H1 (cell line): Measurements from ENCODE around the gene NAV2. TPM values are rescaled to one million over a fixed set of nuclear protein-coding genes. Genes with fewer than 3 reads are reported as not detected.

Source experiments
- CTCF ChIA-PET: fragments of 300-600 bp; sonication (Branson Sonifier 250); formaldehyde crosslinking; loops from one replicate; lab custom pipeline; 2021; ENCODE audit not compliant: partially characterized antibody; lab: Charles Lee
- POLR2A ChIA-PET: fragments of 300-600 bp; sonication (Branson Sonifier 250); formaldehyde crosslinking; loops from one replicate; lab custom pipeline; 2021; ENCODE audit warnings: inconsistent platforms; ENCODE audit not compliant: partially characterized antibody; lab: Charles Lee
- DNase-seq, 2 experiments: peaks; one replicate each; pipeline versions ENCODE4 v3.0.0 to v3.0.0-alpha.2; 2010 to 2022; ENCODE audit warnings: low spot score in 2 of 2, low read depth in 1 of 2, mixed read lengths in 1 of 2
- FAIRE-seq: peaks from 2 replicates; lab custom pipeline; 2011; peaks lifted over from hg19 to GRCh38; lab: Jason Lieb, UNC
- H2AFZ ChIP-seq: 2 replicates; pipeline ENCODE4 v1.8.1; 2012; ENCODE audit warnings: low read length, inconsistent platforms
- H2AK5ac ChIP-seq: 2 replicates; pipeline ENCODE4 v1.6.1; 2013; ENCODE audit warnings: low read depth, low read length
- H2BK120ac ChIP-seq: replicated peaks from 2 replicates; pipeline ENCODE3; 2013; ENCODE audit warnings: low read depth, low read length, inconsistent platforms
- H2BK12ac ChIP-seq: 2 replicates; pipeline ENCODE4 v1.6.1; 2013; ENCODE audit warnings: low read depth, low read length
- H2BK15ac ChIP-seq: 2 replicates; pipeline ENCODE4 v1.6.1; 2013; ENCODE audit warnings: low read length
- H2BK20ac ChIP-seq: 2 replicates; pipeline ENCODE4 v1.6.1; 2013; ENCODE audit warnings: low read length
- H2BK5ac ChIP-seq: 2 replicates; pipeline ENCODE4 v1.6.1; 2013; ENCODE audit warnings: low read depth, low read length
- H3K14ac ChIP-seq: 2 replicates; pipeline ENCODE4 v1.6.1; 2013; ENCODE audit warnings: inconsistent platforms; ENCODE audit not compliant: insufficient read length
- H3K18ac ChIP-seq: 2 replicates; pipeline ENCODE4 v1.6.1; 2013; ENCODE audit warnings: low read length; ENCODE audit errors: extremely low read depth
- H3K23ac ChIP-seq: 2 replicates; pipeline ENCODE4 v1.6.1; 2013; ENCODE audit warnings: inconsistent platforms; ENCODE audit not compliant: insufficient read length
- H3K23me2 ChIP-seq: 2 replicates; pipeline ENCODE4 v1.6.1; 2013; ENCODE audit warnings: low read depth, low read length
- H3K27ac ChIP-seq: 2 replicates; pipeline ENCODE4 v1.6.1; 2011; ENCODE audit warnings: low read depth, low read length, inconsistent platforms
- H3K27me3 ChIP-seq, 4 experiments: replicated peaks in 1 of 4; 1 replicate in 1 of 4; 2 replicates in 3 of 4; pipeline versions ENCODE4 v1.6.1 to v1.8.1; 2011 to 2013; ENCODE audit warnings: low read length in 3 of 4, mild to moderate bottlenecking in 3 of 4, inconsistent platforms in 2 of 4, mixed read lengths in 2 of 4, moderate library complexity in 1 of 4; ENCODE audit not compliant: control insufficient read depth in 3 of 4, insufficient read depth in 3 of 4; ENCODE audit errors: extremely low read depth in 1 of 4
- H3K36me3 ChIP-seq, 4 experiments: 2 replicates each; pipeline versions ENCODE4 v1.6.1 to v1.8.1; 2011 to 2013; ENCODE audit warnings: mild to moderate bottlenecking in 4 of 4, low read length in 3 of 4, moderate library complexity in 2 of 4, control low read depth in 1 of 4, inconsistent platforms in 1 of 4; ENCODE audit not compliant: insufficient read depth in 4 of 4, control insufficient read depth in 2 of 4
- H3K4ac ChIP-seq: replicated peaks from 2 replicates; pipeline ENCODE3; 2013; ENCODE audit warnings: low read length, low read depth, mixed read lengths, inconsistent platforms; ENCODE audit not compliant: insufficient read length
- H3K4me1 ChIP-seq, 4 experiments: replicated peaks in 1 of 4; 1 replicate in 1 of 4; 2 replicates in 3 of 4; pipeline versions ENCODE4 v1.6.1 to v1.8.1; 2011 to 2013; ENCODE audit warnings: low read length in 3 of 4, inconsistent platforms in 2 of 4, mixed read lengths in 1 of 4; ENCODE audit not compliant: insufficient read depth in 4 of 4, control insufficient read depth in 3 of 4
- H3K4me2 ChIP-seq, 2 experiments: 2 replicates each; pipeline versions ENCODE4 v1.6.1 to v1.8.1; 2011 to 2013; ENCODE audit warnings: low read depth in 2 of 2, low read length in 2 of 2, control low read depth in 1 of 2, inconsistent platforms in 1 of 2, mild to moderate bottlenecking in 1 of 2; ENCODE audit not compliant: insufficient read depth in 1 of 2
- H3K4me3 ChIP-seq, 4 experiments: fragments of 200-600, 300-600 bp in 1 of 4; sonication (generic), shearing (Covaris generic), sonication (Bioruptor Twin) in 1 of 4; 2 replicates each; pipeline versions ENCODE4 v1.5.1 to v1.8.1; 2011 to 2016; ENCODE audit warnings: low read length in 4 of 4, low read depth in 3 of 4, control low read depth in 2 of 4, inconsistent platforms in 2 of 4, mild to moderate bottlenecking in 2 of 4, mixed read lengths in 1 of 4, moderate library complexity in 1 of 4; ENCODE audit not compliant: insufficient read depth in 2 of 4; ENCODE audit errors: extremely low read depth in 1 of 4
- H3K56ac ChIP-seq: replicated peaks from 2 replicates; pipeline ENCODE3; 2013; ENCODE audit warnings: low read depth, mild to moderate bottlenecking, mixed read lengths, low read length, inconsistent platforms; ENCODE audit not compliant: insufficient read length
- H3K79me1 ChIP-seq: 2 replicates; pipeline ENCODE4 v1.6.1; 2013; ENCODE audit warnings: low read depth, low read length, control low read depth
- H3K79me2 ChIP-seq, 2 experiments: 2 replicates each; pipeline versions ENCODE4 v1.6.1 to v1.8.1; 2012 to 2013; ENCODE audit warnings: low read length in 2 of 2, mild to moderate bottlenecking in 2 of 2, inconsistent platforms in 1 of 2; ENCODE audit not compliant: insufficient read depth in 2 of 2, control insufficient read depth in 1 of 2
- H3K9ac ChIP-seq, 4 experiments: replicated peaks in 1 of 4; 1 replicate in 1 of 4; 2 replicates in 3 of 4; pipeline versions ENCODE4 v1.6.1 to v1.8.1; 2011 to 2013; ENCODE audit warnings: low read depth in 3 of 4, low read length in 3 of 4, control low read depth in 2 of 4, mild to moderate bottlenecking in 2 of 4, moderate library complexity in 2 of 4, inconsistent platforms in 1 of 4; ENCODE audit errors: extremely low read depth in 1 of 4
- H3K9me3 ChIP-seq, 2 experiments: 2 replicates each; pipeline versions ENCODE4 v1.6.1 to v1.8.1; 2012 to 2013; ENCODE audit warnings: mild to moderate bottlenecking in 2 of 2, moderate library complexity in 2 of 2, control low read depth in 1 of 2, inconsistent platforms in 1 of 2, low read depth in 1 of 2, low read length in 1 of 2, mixed read lengths in 1 of 2; ENCODE audit not compliant: insufficient read depth in 2 of 2
- H4K20me1 ChIP-seq, 2 experiments: replicated peaks in 1 of 2; 2 replicates each; pipeline versions ENCODE3 to v1.8.1; 2011 to 2013; ENCODE audit warnings: inconsistent platforms in 2 of 2, low read length in 2 of 2, mild to moderate bottlenecking in 1 of 2; ENCODE audit not compliant: insufficient read depth in 2 of 2, control insufficient read depth in 1 of 2
- H4K5ac ChIP-seq: 2 replicates; pipeline ENCODE4 v1.6.1; 2013; ENCODE audit warnings: low read length, low read depth, mixed read lengths, inconsistent platforms; ENCODE audit not compliant: insufficient read length
- H4K8ac ChIP-seq: 2 replicates; pipeline ENCODE4 v1.8.0; 2013; ENCODE audit warnings: mild to moderate bottlenecking, moderate library complexity, low read length, inconsistent platforms; ENCODE audit not compliant: insufficient read depth; ENCODE audit errors: extremely low read depth
- H4K91ac ChIP-seq: replicated peaks from 2 replicates; pipeline ENCODE3; 2013; ENCODE audit warnings: low read length, mixed read lengths, inconsistent platforms; ENCODE audit not compliant: insufficient read length
- CHD1 ChIP-seq: IDR thresholded peaks from 2 replicates; pipeline ENCODE4 v1.6.1; 2012; ENCODE audit warnings: low read depth, low read length, improper control_type of control experiment
- WGBS, 2 experiments: shearing (Covaris generic) in 1 of 2; methylation state at CpG; one replicate each; pipeline versions ENCODE4 v1.1.6 to v1.1.7; 2013 to 2015; ENCODE audit warnings: low lambda C conversion rate in 2 of 2, mixed read lengths in 2 of 2, inconsistent platforms in 1 of 2, low coverage in 1 of 2, missing lambda C conversion rate in 1 of 2; ENCODE audit not compliant: insufficient replicate concordance in 2 of 2, insufficient coverage in 1 of 2, insufficient read length in 1 of 2; ENCODE audit errors: extremely low coverage in 1 of 2, missing lambda C conversion rate in 1 of 2; 5-methylcytosine and 5-hydroxymethylcytosine counted together
- polyA plus RNA-seq, 7 experiments: library from polyadenylated mRNA; depleted of rRNA in 3 of 7; stranded (reverse) in 5 of 7; unstranded in 2 of 7; fragments of >200 nt in 5 of 7; fragments of 200-250 nt in 2 of 7; gene quantifications; 1 replicate in 5 of 7; 2 replicates in 1 of 7; 4 replicates in 1 of 7; pipeline versions ENCODE4 v1.2.1 to v1.2.3, GENCODE V29; 2011 to 2013; ENCODE audit warnings: missing spikeins in 2 of 7, mixed read lengths in 2 of 7
- total RNA-seq: library from RNA; stranded (reverse); fragmentation: NEBNext Ultra II Directional; extraction: Animal tissue kit (Norgen Biotek cat#: 25700); gene quantifications from 2 replicates; pipeline ENCODE4 v1.2.1, GENCODE V29; 2021

Gene NAV2
- total and polyA plus RNA-seq, 2 of the 8 experiments (the other 6 are each of a cell fraction or from before 2014, with no cell fraction given) = 35.6 to 73.6 TPM

DNA sequence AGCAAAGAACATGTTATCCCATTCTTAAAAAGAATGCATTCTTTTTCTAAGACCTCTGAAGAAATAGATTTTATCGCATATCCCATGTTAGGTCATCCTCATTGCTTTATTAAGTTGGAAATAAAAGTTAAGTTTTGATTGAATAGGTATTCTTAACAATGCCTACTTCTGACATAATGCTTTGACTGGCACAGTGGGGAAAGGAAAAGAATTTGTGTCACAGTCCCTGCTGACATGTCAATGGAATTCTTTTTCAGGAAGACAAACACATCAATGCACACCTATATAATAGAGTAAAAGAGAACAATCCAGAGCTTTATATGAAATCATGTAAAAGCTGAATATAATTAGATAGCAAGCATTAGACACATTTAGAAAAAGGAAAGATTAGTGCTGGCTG is 341.9 kb downstream of the NAV2 start:
- Histone ChIP-seq H3K79me2 (no peaks in the 10 kb centered on the region), H4K5ac (no peak overlapping the region), H3K36me3 (peaks cover 26 to 85% (median 57%) of the 10 kb centered on the region in 4 experiments), H2BK120ac (no peak overlapping the region), H2BK15ac (no peak overlapping the region)
- CTCF ChIA-PET = interaction anchor here (1.0 to 5.6 kb wide), 5 partner anchors 13 to 103 kb away, joined by 3 to 28 read pairs (median 3); no protein-coding TSS in a partner anchor
- DNase-seq = no peak
- TF ChIP-seq CHD1 = no peak
- TF ChIP-seq, all 59 proteins: peak for 0
- Histone ChIP-seq H4K20me1 (peaks cover 2 to 4% of the 10 kb centered on the region in 2 experiments), H3K4me1 (peaks cover 8 to 18% (median 14%) of the 10 kb centered on the region in 4 experiments), H3K9me3 (no peaks in the 10 kb centered on the region), H2AK5ac (no peak overlapping the region), H3K4me2 (no peak overlapping the region), H4K91ac (no peak overlapping the region), H2AFZ (no peak overlapping the region), H4K8ac (no peak overlapping the region), H3K27ac (no peak overlapping the region), H3K27me3 (no peaks in the 10 kb centered on the region), H3K4ac (no peak overlapping the region), H3K18ac (no peak overlapping the region), H2BK12ac (no peak overlapping the region), H3K23ac (no peak overlapping the region), H3K79me1 (no peaks in the 10 kb centered on the region; the same call in 1 of the 2 replicates), H3K14ac (no peak overlapping the region), H3K4me3 (no peak overlapping the region), H3K23me2 (no peaks in the 10 kb centered on the region), H2BK20ac (no peak overlapping the region), H3K9ac (no peak overlapping the region), H3K56ac (no peak overlapping the region), H2BK5ac (no peak overlapping the region)
- no peak for FAIRE-seq
- POLR2A ChIA-PET = interaction anchor here (0.8 kb wide), 1 partner anchor 25 kb away, joined by 3 read pairs; no protein-coding TSS in a partner anchor
- WGBS, 2 experiments = 95% methylated on average over 1 of the region's 1 CpG; no CpG with 5 or more reads in 1 of the 2 experiments
